Measurements from ENCODE around the gene MPPED1. TPM values are rescaled to one million over a fixed set of nuclear protein-coding genes. Genes with fewer than 3 reads are reported as not detected.

Gene MPPED1
- polyA plus RNA-seq, 4 donors = 0.56 to 1.3 (median 0.74) TPM

DNA sequence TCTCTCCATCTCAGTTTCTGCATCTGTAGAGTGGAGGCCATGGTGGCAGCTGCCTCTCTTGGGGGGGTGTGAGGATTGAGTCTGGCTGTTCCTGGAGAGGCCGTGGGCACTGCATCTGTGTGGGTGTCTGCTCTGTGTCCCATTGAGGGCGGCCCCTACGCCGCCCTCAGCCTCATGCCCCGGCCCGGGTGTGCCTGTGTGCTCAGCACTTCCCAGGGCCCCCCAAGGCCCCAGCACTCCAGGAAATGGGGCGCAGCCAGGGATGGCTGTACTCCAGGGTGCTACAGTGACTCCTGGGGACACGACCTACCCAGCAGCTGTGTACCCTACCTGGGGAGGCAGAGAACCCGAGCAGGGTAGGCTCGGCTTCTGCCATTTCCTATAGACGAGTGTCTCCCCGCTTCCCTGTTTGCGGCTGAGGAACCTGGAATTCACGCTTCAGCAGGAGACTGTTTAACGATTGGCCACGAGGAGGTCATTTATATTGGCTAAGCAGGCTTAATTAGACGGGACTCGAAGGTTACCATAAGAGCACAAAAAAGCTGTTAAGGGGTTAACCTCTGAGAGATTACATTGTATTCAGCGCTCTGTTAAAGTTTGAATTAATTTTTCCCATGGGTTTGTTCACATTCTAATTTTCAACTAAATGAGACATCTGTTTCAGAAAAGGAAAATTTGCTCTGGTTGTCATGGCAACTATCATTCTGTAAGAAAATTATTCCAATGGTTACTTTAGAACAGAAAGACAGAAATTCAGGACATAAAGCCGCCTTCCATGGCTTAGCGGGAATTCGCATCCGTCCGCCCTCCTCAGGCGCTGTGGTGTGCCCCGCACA lies 76.4 kb downstream of the MPPED1 start:
- peak in 2 of 4 donors; percentile 9 to 15 for DNase-seq (ENCODE audit: low read depth in 4 of 4, low spot score in 2 of 4)

- no peak for DNase-seq (ENCODE audit: low read depth in 4 of 4, low spot score in 2 of 4)
These were observed 77.1 kb downstream of the MPPED1 start for GRCh38 chr22:43488937-43489336.

- DNase-seq (ENCODE audit: low read depth in 4 of 4, low spot score in 2 of 4) = no peak
These were observed 78.5 kb downstream of the MPPED1 start for GRCh38 chr22:43490311-43490710.

- DNase-seq (ENCODE audit: low read depth in 4 of 4, low spot score in 2 of 4) = no peak
These were observed 79.4 kb downstream of the MPPED1 start for GRCh38 chr22:43491177-43491576.

GRCh38 chr22:43491737-43492136 lies 79.9 kb downstream of the MPPED1 start:
- DNase-seq (ENCODE audit: low read depth in 4 of 4, low spot score in 2 of 4) = no peak

GRCh38 chr22:43493297-43493696 lies 81.5 kb downstream of the MPPED1 start:
- no peak for DNase-seq (ENCODE audit: low read depth in 4 of 4, low spot score in 2 of 4)

DNA sequence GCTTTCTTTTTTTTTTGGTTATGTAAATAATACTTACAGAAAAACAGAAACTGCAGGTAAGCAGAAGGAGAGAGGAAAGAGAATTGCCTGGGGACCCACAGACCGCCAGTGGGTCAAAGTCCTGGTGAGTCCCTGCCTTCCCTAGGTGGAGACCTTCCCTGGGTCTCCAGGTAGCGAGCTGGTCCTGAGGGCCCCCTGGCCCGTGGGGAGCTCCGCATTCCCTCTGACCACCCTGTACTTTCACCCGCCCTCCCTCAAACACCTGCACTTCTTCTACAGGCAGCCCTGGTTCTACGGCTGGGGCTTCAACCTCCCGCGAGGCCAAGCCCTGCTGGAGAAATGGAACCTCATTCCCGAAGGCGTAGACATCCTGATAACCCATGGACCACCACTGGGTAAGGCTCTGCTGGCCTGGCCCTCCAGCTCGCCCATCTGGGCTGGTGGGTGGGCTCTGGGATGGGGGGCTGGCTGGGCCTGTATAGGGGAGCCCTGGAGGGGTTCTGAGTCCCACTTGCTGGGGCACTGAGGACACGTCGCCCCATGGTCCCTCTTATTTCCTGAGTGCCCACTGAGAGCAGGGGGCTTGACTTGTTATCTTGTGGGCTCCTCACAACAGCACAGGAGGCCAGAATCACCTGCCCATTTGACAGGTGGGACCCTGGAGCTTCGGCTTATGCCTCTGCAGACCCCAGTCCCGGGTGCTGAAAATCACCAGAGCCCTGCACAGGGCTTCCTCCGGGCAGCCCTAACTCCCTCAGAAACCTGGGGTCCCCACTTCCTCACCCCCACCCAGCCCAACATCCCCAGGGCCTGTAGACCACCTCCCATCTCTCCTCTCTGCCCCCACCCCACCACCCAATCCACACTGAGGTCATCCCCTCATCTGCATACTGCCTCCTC lies 86.4 kb downstream of the MPPED1 start:
- DNase-seq (ENCODE audit: low read depth in 4 of 4, low spot score in 2 of 4) = no peak

DNA sequence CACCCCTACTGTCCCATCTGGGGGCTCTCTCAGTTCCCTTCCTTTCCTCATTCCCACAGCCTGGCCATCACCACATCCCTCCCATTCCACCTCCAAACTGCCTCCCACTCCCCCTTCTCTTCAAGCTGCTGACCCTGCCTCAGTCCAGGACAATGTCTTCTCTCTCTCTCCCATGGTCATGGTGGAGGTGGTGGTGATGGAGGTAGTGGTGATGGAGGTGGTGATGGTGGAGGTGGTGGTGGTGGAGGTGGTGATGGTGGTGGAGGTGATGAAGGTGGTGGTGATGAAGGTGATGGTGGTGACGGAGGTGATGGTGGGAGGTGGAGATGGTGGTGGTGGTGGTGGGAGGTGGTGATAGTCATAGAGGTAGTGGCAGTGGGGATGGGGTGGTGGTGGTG lies 87.0 kb downstream of the MPPED1 start:
- no peak for DNase-seq (ENCODE audit: low read depth in 4 of 4, low spot score in 2 of 4)

DNA sequence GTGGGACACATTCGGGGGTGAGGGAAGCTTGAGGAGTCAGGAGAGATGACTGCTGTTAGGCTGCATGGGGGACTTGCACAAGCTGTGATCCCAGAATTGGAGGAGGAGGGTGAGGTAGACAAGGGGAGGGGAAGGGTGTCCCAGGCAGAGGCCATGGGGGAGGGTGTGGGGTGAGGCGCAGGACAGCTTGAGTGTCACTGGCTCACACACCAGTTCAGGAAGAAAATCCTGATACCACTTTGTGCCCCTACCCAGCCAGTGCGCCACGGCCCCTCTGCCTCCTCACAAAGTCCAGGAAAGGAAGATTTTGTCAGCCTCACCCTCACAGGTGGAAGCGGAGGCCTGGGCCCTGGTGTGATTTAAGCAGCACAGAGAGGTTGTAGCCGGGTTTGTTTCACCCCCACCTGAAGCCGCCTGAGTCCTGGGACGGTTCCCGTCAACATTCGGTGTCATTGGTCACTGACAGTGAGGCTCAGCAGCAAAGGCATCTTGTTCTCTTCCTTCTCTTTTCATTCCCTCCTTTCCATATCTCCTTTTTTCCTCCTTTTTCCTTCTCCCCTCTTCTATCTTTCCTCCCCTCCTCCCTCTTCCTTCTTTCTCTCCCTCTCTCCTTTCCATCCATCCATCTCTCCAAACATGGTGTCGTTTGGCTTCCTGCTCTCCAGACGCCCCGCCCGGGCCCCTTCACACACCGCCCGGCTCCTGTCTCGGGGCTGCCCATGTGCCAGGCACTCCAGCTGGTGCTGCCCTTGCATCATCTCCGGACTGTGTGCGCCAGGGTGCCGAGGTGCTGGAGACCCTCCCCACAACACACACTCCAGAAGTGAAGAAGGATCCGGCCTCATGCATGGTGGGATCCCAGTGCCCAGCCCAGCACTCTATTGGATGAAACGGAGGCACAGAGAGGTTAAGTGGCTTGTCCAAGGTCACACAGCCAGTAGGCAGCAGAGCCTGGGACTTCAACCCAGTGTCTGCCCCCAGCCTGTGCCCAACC lies 89.3 kb downstream of the MPPED1 start:
- DNase-seq (ENCODE audit: low read depth in 4 of 4, low spot score in 2 of 4) = no peak

- no peak for DNase-seq (ENCODE audit: low read depth in 4 of 4, low spot score in 2 of 4)
These were observed 90.1 kb downstream of the MPPED1 start for GRCh38 chr22:43501878-43502277.

GRCh38 chr22:43502306-43502874 lies 90.6 kb downstream of the MPPED1 start:
- no peak for DNase-seq (ENCODE audit: low read depth in 4 of 4, low spot score in 2 of 4)

DNA sequence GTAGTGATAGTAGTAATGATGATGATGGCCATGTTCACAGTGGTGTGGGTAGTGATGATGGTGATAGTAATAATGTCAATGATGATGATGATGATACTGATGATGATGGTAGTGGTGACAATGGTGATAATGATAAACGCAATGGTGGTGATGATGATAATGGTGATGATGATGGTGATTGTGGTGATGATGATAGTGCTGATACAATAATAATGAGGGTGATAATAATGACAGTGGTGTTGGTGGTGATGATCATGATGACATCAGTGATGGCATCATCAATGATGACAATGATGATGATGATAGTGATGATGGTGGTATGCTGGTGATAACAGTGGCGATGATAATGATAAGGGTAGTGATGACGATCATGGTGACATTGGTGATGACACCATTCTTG lies 92.3 kb downstream of the MPPED1 start:
- no peak for DNase-seq (ENCODE audit: low read depth in 4 of 4, low spot score in 2 of 4)

- DNase-seq (ENCODE audit: low read depth in 4 of 4, low spot score in 2 of 4) = no peak
These were observed 93.0 kb downstream of the MPPED1 start for GRCh38 chr22:43504666-43505261.

DNA sequence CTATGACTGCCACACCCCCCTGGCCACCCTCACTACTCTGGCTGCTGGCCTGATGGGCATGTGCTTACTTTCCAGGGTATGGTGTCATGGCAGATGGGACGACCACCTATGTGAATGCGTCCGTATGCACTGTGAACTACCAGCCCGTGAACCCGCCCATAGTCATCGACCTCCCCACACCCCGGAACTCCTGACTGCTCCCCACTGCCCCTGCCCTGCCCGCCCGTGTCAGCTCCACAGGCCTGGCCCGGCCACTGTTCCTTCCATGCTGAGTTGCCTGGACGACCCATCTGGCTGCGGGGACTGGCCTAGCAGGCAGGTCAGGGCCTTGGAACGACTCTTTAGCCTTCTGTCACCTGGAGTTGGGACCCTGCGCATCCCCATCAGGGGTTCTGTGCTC lies 93.6 kb downstream of the MPPED1 start:
- DNase-seq (ENCODE audit: low read depth in 4 of 4, low spot score in 2 of 4) = no peak

DNA sequence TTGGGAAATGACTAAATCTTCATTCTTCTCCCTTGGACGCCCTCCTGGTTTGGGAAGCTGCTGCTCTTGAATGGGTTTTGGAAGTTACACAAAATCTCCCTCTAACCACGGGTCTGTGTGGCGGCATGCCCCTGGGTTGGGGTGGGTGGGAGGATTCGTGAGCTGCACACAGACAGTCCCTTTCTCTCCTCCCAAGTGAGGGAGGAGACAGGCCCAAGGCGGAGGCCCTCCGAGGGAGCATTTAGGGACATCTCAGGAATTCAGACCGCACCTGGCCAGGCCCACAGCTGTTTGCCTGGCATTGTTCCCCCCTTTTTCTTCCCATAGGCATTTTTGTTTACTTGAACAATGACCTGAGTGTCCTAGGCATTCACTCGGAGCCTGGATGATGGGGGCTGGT lies 94.1 kb downstream of the MPPED1 start:
- DNase-seq (ENCODE audit: low read depth in 4 of 4, low spot score in 2 of 4) = no peak

DNA sequence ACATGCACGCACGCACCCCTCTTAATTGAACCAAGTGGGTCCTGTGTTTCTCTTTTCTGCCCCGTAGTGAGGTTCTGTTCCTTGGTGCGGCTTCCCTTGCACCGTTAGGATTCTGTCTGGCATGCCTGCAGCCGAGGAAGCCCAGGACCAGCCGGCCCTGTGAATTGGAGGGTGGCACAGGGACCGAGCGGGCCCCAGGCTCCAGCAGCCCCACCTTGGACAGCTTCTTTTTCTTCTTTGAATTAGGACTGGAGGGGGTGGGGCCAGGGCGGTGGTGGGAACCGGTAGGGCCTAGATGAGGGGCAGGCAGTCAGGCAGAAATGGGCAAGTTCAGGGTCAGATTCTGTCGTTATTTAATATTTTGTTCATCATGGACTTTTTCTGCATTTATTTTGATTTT lies 94.7 kb downstream of the MPPED1 start:
- DNase-seq (ENCODE audit: low read depth in 4 of 4, low spot score in 2 of 4) = no peak

DNA sequence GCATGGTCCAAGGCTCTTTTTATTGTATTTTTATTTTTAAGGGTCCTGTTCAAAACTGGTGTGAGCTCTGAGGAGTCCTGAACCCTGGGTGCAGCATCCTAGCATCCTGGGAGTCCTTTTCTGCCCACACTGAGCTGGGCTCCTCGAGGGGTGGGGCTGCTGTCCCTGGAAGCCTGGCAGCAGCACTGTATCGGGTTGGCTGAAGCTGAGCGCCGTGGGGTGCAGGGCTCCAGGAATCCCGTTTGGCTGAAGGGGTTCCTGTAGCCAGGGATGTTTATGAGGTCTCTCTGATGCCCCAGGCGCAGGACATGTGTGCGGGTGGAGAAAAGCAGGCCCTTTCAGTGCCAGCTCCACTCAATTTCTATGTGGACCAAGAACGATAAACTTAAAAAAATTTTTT lies 95.4 kb downstream of the MPPED1 start:
- no peak for DNase-seq (ENCODE audit: low read depth in 4 of 4, low spot score in 2 of 4)

- no peak for DNase-seq (ENCODE audit: low read depth in 4 of 4, low spot score in 2 of 4)
These were observed 96.7 kb downstream of the MPPED1 start for GRCh38 chr22:43508489-43508888.

DNA sequence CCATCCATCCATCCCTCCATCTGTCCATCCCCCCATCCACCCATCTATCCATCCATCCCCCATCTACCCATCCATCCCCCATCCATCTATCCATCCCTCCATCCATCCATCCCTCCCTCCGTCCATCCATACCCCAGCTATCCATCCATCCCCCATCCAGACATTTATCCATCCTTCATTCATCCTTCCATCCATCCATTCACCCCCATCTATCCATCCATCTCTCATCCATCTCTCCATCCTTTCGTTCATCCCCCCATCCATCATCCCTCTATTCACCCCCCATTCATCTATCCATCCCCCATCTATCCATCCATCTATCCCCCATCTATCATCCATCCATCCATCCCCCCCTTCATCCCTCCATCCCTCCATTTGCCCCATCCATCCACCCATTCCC lies 97.5 kb downstream of the MPPED1 start:
- no peak for DNase-seq (ENCODE audit: low read depth in 4 of 4, low spot score in 2 of 4)
